Renal pelvis (tissue), 4 donors: ENCODE measurements around the gene B4GALT2. TPM values are rescaled to one million over a fixed set of nuclear protein-coding genes. Genes with fewer than 3 reads are reported as not detected.

Experiments used
- DNase-seq: peaks from one replicate; pipeline ENCODE4 v3.0.0-alpha.2; 2013
- polyA plus RNA-seq, 3 donors: library from polyadenylated mRNA; unstranded; fragments of 120-200 nt; gene quantifications; one replicate each; pipeline ENCODE4 v1.2.1, GENCODE V29; 2013; ENCODE audit not compliant: insufficient read length in 3 of 3

Gene B4GALT2
- polyA plus RNA-seq, 3 donors: 38.0 to 50.6 (median 42.1) TPM

DNA sequence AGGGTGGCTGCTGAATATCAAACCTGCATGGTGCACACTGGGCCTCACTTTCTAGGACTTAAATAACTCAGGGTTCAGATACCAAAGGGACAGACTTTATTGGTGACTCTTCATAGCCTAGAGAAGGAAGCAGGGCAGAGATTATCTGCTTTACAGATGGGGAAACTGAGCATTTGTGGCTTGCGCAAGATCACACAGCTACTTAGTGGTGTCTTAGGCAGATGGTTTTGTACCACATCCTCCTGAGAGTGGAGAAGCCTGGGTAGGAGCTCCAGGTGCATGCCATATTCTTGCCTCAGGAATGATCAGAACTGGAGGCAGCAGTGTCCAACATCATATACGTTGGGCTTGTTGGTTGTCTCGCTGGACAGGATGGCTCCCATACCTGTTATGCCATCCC lies 16.0 kb upstream of the B4GALT2 start:
- no peak for DNase-seq

DNA sequence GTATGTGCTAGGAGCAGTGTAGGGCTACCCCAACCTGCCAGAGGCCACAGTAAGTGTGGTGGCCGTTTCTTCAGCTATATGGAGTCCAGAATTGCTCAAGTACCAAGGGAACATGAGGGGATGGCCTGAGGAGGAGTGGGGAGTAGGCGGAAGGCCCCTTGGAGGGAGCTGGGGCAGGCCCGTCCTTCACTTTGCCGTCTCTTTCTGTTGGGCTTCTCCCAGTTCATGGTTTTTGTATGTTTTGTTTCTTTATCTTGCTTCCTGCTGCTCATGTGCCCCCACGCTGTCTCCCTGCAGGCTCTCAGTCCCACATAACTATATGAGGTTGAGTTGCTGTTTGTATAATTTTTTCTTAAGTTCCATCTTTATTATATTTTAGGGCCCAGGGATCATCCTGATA lies 15.1 kb upstream of the B4GALT2 start:
- DNase-seq: no peak

DNA sequence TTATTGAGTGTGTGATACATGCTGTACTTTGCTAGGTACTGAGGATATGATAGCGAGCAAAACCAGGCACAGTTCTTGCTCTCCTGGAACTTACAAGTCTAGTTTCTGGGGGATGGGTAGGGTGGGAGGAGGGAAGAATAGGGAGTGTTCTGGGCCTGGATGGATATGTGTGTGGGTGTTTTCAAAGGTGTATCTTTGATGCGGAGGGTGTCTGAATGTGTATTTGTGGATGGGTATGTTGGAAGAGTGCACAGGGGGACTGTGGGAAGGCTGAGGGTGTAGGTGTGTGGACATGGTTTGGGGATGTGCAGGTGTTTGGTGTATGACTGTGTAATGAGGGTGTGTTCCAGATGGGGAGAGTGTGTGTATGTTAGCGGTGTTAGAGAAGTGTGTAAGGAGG lies 13.7 kb upstream of the B4GALT2 start:
- no peak for DNase-seq

DNA sequence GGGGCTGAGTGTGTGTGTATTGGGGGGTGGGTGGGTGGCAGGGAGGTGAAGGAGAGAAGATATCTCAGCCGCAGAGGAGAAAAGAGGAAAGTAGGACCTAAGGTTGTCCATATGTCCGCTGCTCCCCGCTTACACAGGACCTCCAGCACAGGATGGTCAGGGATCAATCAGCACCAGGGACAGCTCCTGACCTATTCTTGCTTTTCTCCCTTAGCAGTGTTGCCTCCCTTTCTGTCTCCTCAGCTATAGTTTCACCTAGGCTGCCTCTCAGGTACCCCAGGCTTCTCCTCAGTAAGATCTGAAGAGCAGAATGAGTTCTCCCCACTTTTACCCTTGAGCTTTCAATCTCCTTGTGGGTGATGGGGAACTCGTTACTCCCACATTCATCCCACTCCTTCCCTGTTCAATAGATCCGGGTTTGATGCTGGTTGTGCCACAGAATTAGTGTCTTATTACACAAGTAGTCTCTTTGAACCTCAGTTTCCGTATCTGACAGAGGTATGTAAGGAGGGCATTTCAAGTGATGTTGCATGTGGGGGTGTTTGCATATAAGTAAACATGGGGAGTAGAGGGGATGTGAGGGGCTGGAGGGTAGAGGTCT lies 10.6 kb upstream of the B4GALT2 start:
- DNase-seq: no peak

DNA sequence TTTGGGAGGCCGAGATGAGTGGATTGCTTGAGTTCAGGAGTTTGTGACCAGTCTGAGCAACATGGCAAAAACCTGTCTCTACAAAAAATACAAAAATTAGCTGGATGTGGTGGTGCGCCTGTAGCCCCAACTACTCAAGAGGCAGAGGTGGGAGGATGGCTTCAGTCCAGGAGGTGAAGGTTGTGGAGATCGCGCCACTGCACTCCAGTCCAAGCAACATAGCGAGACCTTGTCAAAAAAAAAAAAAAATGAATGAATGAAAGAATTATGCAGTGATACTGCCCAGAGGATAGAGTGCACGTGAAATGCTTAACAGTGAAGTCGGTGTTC lies 9.6 kb upstream of the B4GALT2 start:
- DNase-seq: no peak

DNA sequence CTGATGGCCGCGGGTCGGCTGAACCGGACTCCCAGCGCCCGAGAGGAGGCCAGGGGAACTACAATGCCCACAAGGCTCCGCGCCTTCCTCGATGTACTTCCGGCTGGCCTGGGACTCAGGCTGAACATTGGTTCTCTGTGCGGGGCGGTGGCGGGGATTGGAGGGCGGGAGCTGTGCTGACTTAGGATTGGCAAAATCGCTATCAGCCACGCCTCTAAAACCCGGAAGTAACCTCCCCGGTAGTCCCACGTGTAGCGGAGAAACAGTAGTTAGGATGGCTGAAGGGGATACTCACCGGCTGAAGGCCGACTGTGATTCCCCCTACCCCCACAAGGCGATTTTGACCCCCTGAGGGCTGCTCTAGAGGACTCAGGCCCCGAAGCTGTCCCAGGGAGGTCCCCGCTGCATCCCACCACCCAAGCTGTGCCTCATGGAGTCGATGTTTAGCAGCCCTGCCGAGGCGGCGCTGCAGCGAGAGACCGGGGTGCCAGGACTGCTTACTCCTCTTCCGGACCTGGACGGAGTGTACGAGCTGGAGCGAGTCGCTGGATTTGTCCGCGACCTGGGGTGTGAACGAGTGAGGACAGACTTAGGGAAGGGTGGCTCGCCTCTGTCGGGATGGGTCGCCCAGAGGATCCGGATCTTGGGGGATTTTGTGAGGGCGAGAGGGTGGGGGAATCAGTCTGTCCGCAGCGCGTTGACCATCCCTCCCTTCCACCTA lies 9.1 kb upstream of the B4GALT2 start, which contains the start of gene DPH2:
DPH2 (plus strand) TSS at position 265 of the 721 bp plus-strand sequence; CDS start at position 431, 166 bp downstream.
- peak; percentile 98 for DNase-seq

DNA sequence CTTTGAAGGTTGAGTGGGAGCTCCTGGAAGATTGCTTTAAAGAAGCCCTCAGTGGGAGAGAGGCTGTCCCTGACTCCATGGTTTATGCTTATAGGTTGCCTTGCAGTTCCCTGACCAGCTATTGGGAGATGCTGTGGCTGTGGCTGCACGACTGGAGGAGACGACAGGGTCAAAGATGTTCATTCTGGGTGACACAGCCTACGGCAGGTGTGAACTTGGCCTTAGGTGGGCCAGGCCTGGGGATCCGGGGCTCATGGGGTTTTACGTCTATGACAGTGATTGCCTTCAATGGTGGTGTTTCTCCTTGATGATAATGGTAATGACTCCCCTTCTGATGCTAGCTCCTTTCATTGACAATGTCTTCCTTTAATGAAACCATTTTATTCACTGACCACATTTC lies 8.5 kb upstream of the B4GALT2 start:
- DNase-seq: no peak

DNA sequence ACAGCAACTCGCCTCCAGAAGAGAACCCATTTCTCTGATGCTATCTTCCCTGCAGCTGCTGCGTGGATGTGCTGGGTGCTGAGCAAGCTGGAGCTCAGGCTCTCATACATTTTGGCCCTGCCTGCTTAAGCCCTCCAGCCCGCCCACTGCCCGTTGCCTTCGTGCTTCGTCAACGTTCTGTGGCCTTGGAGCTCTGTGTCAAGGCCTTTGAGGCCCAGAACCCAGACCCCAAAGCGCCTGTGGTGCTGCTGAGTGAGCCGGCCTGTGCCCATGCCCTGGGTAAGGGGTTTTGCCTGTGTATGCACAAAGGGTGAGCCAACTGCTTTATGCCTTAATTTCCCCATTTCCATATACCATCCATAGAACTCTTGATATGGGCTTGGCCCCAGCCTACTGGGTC lies 8.1 kb upstream of the B4GALT2 start:
- DNase-seq: no peak

DNA sequence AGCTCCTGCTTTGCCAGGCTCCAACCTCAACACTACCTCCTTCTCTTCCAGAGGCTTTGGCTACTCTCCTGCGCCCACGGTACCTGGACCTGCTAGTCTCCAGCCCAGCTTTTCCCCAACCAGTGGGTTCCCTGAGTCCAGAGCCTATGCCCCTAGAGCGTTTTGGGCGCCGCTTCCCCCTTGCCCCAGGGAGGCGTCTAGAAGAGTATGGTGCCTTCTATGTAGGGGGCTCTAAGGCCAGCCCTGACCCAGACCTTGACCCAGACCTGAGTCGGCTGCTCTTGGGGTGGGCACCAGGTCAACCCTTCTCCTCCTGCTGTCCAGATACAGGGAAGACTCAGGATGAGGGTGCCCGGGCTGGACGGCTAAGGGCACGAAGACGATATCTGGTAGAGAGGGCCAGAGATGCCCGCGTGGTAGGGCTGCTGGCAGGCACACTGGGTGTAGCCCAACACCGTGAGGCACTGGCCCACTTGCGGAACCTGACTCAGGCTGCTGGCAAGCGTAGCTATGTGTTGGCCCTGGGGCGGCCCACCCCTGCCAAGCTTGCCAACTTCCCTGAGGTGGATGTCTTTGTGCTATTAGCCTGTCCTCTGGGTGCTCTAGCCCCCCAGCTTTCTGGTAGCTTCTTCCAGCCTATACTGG lies 7.6 kb upstream of the B4GALT2 start:
- DNase-seq: no peak

DNA sequence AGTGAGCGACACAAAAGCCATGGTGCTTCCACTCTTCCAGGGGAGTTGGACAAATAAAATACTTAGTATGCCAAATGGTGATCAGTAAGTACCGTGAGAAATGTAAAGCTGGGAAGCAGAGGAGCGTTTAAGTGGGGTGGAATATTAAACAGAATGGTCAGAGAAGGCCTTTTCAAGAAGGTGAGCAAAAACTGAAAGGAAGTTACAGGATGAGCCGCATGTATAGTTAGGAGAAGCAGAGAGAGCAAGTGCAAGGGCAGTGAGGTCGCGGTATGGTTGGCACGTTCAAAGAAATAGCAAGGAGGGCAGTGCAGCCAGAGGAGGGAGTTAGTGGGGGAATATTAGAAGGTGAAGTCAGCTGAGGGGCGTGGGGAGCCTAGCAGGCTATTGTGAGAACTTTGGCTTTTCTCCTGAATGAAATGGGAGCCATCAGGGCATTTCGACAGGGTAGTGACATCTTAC lies 5.0 kb upstream of the B4GALT2 start:
- no peak for DNase-seq

DNA sequence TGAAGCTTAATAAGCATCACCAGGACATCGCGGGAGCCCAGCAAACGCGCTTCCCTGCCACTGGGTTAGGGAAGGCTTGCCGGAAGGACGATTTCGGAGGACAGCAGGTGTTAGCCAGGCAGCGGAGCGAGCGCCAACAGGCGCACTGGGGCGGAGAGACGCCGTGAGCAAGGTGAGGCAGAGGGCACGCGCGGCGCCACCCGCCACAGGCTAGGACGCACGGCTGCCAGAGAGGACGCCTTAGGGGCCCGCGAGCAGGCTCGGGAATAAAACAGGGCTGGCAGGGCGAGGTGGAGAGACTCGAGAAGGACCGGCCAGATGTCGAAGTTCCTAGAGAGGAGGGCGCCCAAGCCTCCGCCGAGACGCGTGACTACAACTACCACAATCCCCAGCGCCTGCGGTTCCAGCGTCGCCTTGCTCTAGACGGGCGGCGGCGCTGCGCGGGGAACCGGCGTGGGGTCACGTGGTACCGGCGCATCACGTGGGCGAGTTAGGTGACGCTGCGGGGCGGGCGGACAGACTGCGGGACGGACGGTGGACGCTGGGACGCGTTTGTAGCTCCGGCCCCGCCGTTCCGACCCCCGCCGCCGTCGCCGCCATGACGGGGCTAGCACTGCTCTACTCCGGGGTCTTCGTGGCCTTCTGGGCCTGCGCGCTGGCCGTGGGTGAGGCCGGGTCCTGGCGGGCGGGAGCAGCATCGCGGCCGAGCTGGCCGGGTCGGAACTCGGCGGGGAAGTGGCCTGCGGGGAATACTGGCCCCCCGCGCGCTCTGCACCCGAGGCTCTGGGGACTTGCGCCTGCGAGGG lies 4.4 kb upstream of the B4GALT2 start, which contains the start of gene ATP6V0B:
ATP6V0B (plus strand) TSS at position 518 of the 806 bp plus-strand sequence; CDS start at position 599, 81 bp downstream.
- peak; percentile 93 for DNase-seq

DNA sequence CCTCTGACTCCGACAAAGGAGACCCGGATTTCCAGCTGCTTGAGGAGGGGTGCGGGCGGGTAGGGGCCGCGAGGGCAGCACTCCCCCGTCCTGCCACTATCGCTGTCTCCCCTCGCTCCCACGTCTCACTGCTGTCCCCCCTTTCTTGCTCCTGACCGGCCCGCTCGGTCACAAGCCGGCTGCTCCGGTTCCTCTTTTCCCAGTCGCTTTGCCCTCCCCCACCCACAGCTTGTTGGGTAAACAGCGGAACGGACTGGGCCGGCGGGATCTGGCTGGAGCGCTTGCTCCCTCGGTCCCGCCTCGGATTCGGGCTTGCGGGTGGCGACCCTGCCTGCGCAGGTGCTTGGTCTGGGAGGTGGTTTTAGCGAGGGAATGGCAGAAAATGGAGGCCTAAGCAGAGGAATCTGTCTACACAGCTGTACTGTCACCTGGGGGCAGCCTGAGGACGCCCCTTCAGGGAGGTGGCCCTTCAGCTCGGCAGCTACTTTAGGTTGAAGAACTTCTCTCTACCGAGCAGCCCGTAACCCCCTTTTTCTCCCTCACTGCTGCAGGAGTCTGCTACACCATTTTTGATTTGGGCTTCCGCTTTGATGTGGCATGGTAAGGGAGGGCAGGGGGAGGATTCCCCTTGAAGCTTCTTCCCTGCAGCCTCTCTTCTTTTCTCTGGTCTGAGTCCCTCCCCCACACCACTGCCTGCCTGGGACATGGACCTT lies 3.6 kb upstream of the B4GALT2 start:
- no peak for DNase-seq

DNA sequence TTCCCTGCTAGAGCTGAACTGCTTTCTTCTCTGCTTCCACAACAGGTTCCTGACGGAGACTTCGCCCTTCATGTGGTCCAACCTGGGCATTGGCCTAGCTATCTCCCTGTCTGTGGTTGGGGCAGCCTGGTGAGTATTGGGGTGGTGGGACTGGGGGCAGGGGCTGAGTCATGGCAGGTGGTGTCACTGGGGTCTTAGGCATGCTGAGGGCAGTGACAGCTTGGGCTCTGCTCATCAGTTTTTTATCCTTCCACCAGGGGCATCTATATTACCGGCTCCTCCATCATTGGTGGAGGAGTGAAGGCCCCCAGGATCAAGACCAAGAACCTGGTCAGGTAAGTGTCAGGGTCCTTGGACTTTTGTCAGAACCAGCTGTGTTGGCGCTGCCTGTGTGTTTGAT lies 3.0 kb upstream of the B4GALT2 start:
- no peak for DNase-seq

DNA sequence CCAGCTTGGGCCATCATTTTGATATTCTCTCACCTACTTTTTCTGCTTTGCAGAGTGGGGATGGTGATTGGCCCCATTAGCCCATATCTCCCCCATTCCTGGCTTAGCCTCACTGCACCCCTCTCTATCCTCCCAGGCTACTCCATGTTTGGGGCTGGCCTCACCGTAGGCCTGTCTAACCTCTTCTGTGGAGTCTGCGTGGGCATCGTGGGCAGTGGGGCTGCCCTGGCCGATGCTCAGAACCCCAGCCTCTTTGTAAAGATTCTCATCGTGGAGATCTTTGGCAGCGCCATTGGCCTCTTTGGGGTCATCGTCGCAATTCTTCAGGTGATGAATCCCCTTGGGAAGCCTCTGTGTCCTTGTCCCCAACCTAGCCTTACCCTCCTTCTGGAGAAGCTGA lies 2.1 kb upstream of the B4GALT2 start:
- DNase-seq: no peak

DNA sequence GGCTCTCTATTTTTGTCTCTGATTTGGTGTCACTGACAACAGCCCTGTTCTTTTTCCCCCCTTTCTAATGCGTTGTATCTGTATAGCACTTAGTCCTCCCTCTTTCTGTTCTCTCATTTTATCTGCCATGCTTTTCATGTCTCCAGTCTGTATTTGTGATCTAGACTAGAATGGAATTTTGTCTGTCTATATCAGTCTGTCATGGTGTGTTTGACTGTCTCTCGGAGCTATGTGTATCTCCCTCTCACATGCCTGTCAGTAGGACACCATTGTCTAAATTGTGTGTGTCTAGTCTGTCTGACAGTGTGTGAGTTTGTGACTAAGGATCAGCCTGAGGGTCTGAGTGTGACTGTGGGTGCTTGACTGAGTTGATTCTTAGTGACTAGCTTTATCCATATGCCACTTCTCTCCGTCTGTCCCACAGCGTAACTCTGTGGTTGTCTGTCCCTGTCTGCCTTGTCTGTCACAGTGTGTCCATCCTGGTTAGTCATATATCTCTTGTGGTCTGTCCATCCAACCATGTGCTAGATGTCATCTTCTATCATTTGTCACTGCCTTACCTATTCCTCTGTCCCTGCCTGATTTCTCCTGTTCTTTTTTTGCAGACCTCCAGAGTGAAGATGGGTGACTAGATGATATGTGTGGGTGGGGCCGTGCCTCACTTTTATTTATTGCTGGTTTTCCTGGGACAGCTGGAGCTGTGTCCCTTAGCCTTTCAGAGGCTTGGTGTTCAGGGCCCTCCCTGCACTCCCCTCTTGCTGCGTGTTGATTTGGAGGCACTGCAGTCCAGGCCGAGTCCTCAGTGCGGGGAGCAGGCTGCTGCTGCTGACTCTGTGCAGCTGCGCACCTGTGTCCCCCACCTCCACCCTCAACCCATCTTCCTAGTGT lies 1.4 kb upstream of the B4GALT2 start:
- DNase-seq: no peak

DNA sequence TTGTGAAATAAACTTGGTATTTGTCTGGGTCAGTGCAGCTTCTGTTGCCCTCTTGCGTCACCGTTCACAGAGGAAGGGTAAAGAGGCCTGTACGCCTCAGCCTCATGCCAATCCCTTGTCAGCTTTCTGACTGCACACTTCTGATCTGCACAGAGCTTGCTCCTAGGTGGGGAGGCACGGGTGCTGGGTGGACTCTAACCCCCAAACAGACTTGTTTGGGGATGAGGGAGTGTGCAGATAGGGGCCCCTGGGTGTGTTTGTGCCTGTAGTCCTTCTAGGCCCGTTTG lies 803 bp upstream of the B4GALT2 start:
- no peak for DNase-seq

DNA sequence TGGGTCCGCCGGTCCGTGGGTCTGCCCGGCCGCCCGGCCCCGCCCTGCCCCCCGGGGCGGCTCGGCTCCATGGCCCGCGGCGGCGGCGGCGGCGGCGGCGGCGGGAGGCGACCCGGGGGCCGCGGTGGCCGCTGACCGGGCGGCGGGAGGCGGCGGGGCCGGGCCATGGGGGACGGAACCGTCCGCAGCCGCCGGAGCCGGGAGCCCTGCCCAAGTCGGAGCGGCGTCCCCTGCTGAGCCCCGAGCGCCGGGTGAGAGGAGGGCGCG lies 184 bp downstream of the B4GALT2 start:
- no peak for DNase-seq

DNA sequence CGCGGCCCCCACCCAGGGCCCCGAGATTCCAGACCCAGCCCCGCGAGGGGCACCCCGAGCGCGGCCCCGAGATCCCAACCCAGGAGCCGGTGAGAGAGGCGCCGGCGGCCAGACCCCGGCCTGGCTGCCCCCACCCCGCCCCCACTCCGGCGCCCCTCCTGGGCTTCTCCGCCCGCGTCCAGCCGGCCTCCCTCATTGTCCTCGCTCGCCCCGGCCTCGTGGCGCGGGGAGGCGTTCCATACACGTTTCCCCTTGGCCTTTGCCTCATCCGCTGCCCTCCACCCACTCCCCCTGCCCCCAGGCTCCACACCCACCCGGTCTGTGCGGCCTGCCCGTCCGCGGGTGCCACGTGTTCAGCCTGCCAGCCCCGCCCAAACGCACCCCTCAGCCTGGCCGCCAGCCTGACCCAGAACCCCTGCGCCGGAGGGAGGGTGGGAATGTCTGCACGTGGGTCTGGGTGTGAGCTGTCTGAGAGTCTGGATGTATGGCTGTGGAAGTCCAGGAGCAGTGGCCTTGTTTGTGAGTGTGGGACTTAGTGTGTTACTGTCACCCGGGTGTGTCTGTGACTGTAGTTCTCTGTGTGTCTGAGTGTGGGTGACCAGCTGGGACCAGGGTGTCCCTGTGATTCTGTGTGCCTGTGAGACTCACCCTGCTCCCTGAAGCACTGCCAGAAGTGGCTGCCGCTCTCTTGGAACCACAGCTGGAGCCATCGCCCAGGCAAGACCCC lies 681 bp downstream of the B4GALT2 start:
- DNase-seq: no peak

DNA sequence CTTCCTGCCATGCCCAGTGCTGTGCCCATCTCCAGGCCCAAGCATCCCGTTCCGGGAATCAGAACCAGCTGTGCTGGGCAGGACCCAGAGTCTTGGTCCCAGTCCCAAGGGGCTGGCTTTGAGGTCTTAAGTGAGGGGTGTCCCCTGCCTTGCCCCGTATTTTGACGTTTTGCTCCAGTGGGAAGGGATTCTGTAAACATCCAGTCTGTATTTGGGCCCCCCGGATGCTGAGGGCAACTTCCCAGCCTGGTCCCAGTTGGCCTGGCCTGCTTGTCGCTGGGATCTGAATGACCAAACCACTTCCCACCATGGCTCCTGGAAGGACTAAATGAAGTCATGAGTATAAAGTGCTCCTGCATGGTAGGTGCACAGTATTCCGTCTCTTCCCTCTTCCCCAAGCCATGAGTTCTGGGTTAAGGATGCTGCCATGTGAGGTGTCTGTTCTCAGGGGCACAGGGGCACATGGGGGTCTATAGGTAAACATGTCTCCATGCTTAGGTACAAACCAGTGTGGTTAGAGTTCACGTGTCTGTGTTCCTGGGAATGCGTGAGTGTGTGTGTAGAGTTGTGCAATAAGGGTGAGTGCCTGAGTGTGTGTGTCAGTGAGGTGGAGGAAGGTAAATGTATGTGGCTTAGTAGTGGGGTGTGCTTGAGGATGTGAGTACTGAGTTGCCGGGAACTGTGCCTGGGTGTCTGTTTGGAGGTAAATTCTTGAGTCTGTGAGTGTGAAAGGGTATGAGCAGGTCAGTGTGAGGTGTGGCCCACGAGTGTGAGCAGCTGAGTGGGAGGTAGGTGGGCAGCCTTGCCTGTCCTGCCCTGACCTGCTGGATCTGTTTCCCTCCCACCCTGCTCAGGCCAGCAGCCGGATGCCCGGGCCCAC lies 1.5 kb downstream of the B4GALT2 start:
- DNase-seq: no peak

DNA sequence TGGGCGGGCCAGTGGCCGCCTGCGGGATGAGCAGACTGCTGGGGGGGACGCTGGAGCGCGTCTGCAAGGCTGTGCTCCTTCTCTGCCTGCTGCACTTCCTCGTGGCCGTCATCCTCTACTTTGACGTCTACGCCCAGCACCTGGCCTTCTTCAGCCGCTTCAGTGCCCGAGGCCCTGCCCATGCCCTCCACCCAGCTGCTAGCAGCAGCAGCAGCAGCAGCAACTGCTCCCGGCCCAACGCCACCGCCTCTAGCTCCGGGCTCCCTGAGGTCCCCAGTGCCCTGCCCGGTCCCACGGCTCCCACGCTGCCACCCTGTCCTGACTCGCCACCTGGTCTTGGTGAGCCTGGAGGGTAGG lies 2.1 kb downstream of the B4GALT2 start:
- DNase-seq: no peak
